Caco-2 (cell line): ENCODE results near the gene PPID. TPM values are rescaled to one million over a fixed set of nuclear protein-coding genes. Genes with fewer than 3 reads are reported as not detected.

Experiments used
- BruUV-seq: library from RNA; stranded (reverse); fragments of 400-500 nt; replicated peaks from 2 replicates; lab custom pipeline; 2021; lab: Mats Ljungman, UMichigan
- CTCF ChIA-PET: fragments of 300-600 bp; sonication (Branson Sonifier 250); formaldehyde crosslinking; loops from one replicate; lab custom pipeline; 2022; ENCODE audit warnings: antibody characterized with exemption; lab: Charles Lee
- POLR2A ChIA-PET: fragments of 300-600 bp; sonication (Branson Sonifier 250); formaldehyde crosslinking; loops from one replicate; lab custom pipeline; 2022; ENCODE audit warnings: antibody characterized with exemption; lab: Charles Lee
- DNase-seq, 2 experiments: peaks; one replicate each; pipeline versions ENCODE4 v3.0.0 to v3.0.0-alpha.2; 2020 to 2022
- H3K27me3 ChIP-seq: replicated peaks from 2 replicates; pipeline ENCODE4 v1.6.0; 2011; ENCODE audit warnings: low read length; ENCODE audit not compliant: control insufficient read depth, insufficient read depth
- H3K36me3 ChIP-seq: 2 replicates; pipeline ENCODE4 v1.5.1; 2011; ENCODE audit warnings: low read length; ENCODE audit not compliant: control insufficient read depth, insufficient read depth
- H3K4me1 ChIP-seq: fragments of 250-450 bp; sonication (Bioruptor Pico); 2 replicates; pipeline ENCODE4 v1.5.1; 2020; ENCODE audit warnings: mild to moderate bottlenecking
- H3K4me3 ChIP-seq: 2 replicates; pipeline ENCODE4 v1.5.1; 2011; ENCODE audit warnings: low read depth, mild to moderate bottlenecking, control low read depth, low read length
- H3K9me3 ChIP-seq: fragments of 250-450 bp; sonication (Bioruptor Pico); 2 replicates; pipeline ENCODE4 v1.5.1; 2020; ENCODE audit warnings: mild to moderate bottlenecking, moderate library complexity
- H3K27ac Mint-ChIP-seq: one replicate; pipeline ENCODE4 v1.8.0; 2022; ENCODE audit warnings: mixed read lengths; ENCODE audit not compliant: unreplicated experiment
- H3K27me3 Mint-ChIP-seq: one replicate; pipeline ENCODE4 v1.8.0; 2022; ENCODE audit warnings: mixed read lengths; ENCODE audit not compliant: insufficient read depth, unreplicated experiment
- H3K36me3 Mint-ChIP-seq: one replicate; pipeline ENCODE4 v1.8.0; 2022; ENCODE audit warnings: mild to moderate bottlenecking, mixed read lengths; ENCODE audit not compliant: insufficient read depth, unreplicated experiment
- H3K4me1 Mint-ChIP-seq: one replicate; pipeline ENCODE4 v1.8.0; 2022; ENCODE audit warnings: low read depth, mixed read lengths; ENCODE audit not compliant: unreplicated experiment
- H3K4me3 Mint-ChIP-seq: one replicate; pipeline ENCODE4 v1.8.0; 2022; ENCODE audit warnings: mild to moderate bottlenecking, moderate library complexity, mixed read lengths; ENCODE audit not compliant: unreplicated experiment
- H3K9me3 Mint-ChIP-seq: one replicate; pipeline ENCODE4 v1.8.0; 2022; ENCODE audit warnings: mixed read lengths; ENCODE audit not compliant: unreplicated experiment
- intact Hi-C: fragments of 100-400 bp; cut with micrococcal nuclease; formaldehyde crosslinking; loops from one replicate; pipeline ENCODE4 v1.10.0; 2022; ENCODE audit not compliant: unreplicated experiment
- total RNA-seq: library from RNA; stranded (reverse); gene quantifications from 2 replicates; pipeline ENCODE4 v1.2.3, GENCODE V29; 2022
- TF ChIP-seq, protein P1 (sequence below), 2 experiments: fragments of 200-600 bp in 1 of 2; IDR thresholded peaks; 1 replicate in 1 of 2; 2 replicates in 1 of 2; pipeline versions ENCODE4 v1.5.1 to v1.8.0; 2011 to 2022; ENCODE audit warnings: antibody characterized with exemption in 1 of 2, control low read depth in 1 of 2, inconsistent platforms in 1 of 2, low read depth in 1 of 2, low read length in 1 of 2, mild to moderate bottlenecking in 1 of 2, moderate library complexity in 1 of 2; ENCODE audit not compliant: insufficient read depth in 1 of 2, severe bottlenecking in 1 of 2, unreplicated experiment in 1 of 2

PPID gene
- total RNA-seq, 1 experiment from 2014 or later: 50.9 TPM

DNA sequence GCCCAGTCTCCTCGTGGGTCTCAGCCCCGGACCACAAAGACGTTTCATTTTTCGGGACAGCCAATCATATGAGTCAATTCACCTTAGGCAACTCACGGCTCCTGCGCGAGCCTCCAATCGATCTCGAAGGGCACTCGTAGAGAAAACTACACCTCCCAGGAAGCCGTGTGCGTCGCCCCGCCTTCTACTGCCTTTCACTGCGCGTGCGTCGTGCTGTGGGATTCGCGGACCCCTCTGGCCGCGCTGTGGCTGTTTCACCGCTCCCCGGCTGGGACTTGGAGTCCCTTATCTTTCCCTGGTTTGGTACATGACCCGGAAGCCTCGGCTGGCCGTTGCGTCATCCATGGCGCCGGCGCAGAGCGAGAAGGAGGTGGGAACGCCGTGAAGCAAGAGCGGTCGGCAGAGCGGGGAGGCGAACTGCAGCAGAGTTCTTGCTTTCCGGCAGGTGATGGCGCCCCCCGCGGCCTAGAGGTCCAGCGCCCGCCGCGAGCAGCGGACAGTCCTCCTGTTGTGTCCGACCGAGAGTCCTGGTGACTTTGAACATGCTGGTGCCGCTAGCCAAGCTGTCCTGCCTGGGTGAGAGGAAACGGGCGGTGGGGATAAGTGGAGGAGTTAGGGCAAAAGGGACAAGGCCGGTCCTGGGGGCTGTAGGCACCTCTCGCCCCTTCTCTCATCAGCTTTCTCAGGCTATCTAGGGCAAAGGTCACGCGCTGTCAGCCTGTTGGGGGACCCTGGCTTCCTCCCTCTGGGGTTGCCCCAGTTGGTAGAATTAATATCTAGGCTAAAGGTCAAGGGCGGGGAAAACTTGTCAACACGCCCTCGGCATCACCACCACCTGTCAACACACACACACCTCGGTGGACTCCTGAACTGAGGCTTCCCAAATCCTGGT is 51.0 kb downstream of the PPID start, which contains the start of gene ETFDH:
TSS of gene ETFDH (plus strand) at position 382 of the 892 bp plus-strand sequence. CDS start at position 543, 161 bp downstream.
- Mint-ChIP-seq H3K4me3 (peak within 1 kb of the TSS; percentile 100), H3K27me3 (no peaks in the 10 kb centered on the region), H3K4me1 (peaks cover 7% of the 10 kb centered on the region), H3K27ac (peak within 1 kb of the TSS; percentile 98), H3K36me3 (peaks cover 9% of the 10 kb centered on the region), H3K9me3 (no peaks in the 10 kb centered on the region)
- POLR2A ChIA-PET: no interaction called here
- CTCF ChIA-PET: no interaction called here
- Histone ChIP-seq H3K9me3 (no peaks in the 10 kb centered on the region), H3K4me3 (peak within 1 kb of the TSS; percentile 80), H3K36me3 (no peaks in the 10 kb centered on the region), H3K27me3 (no peaks in the 10 kb centered on the region), H3K4me1 (peaks cover 3% of the 10 kb centered on the region; the same call in 1 of the 2 replicates)
- DNase-seq: peak; percentile 98 to 99
- BruUV-seq: TSS peak; percentile 63
- TF ChIP-seq, protein P1, sequence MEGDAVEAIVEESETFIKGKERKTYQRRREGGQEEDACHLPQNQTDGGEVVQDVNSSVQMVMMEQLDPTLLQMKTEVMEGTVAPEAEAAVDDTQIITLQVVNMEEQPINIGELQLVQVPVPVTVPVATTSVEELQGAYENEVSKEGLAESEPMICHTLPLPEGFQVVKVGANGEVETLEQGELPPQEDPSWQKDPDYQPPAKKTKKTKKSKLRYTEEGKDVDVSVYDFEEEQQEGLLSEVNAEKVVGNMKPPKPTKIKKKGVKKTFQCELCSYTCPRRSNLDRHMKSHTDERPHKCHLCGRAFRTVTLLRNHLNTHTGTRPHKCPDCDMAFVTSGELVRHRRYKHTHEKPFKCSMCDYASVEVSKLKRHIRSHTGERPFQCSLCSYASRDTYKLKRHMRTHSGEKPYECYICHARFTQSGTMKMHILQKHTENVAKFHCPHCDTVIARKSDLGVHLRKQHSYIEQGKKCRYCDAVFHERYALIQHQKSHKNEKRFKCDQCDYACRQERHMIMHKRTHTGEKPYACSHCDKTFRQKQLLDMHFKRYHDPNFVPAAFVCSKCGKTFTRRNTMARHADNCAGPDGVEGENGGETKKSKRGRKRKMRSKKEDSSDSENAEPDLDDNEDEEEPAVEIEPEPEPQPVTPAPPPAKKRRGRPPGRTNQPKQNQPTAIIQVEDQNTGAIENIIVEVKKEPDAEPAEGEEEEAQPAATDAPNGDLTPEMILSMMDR (IDR thresholded peaks at IDR 0.05; ENCODE audit: insufficient read depth in 1 of 2, low read depth in 1 of 2, low read length in 1 of 2, severe bottlenecking in 1 of 2, unreplicated experiment in 1 of 2): peak; percentile 41 to 70
- intact Hi-C loops: loop anchor here (1.0 to 10.0 kb wide), 4 partner anchors 50 to 775 kb away; no protein-coding TSS in a partner anchor

DNA sequence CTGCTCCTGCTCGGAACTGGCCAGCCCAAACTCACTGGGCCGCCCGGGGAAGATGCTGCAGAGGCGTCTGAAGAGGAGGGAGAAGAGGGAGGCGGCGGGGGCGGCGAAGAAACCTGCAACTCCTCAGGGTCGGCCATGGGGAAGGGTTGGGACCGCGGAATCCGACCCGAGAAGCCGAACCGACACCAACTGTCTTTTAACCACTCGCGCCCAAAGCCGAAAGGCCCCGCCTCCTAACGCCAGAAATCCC is 51.6 kb downstream of the PPID start, which contains the start of gene C4orf46:
TSS of gene C4orf46 (minus strand) at position 223 of the 250 bp plus-strand sequence. CDS start at position 137, 86 bp downstream.
- Mint-ChIP-seq H3K4me3 (peak within 1 kb of the TSS; percentile 100), H3K36me3 (peaks cover 10% of the 10 kb centered on the region), H3K27me3 (no peaks in the 10 kb centered on the region), H3K4me1 (peaks cover 7% of the 10 kb centered on the region), H3K27ac (peak within 1 kb of the TSS; percentile 98), H3K9me3 (no peaks in the 10 kb centered on the region)
- ChIA-PET CTCF (no interaction called here), POLR2A (no interaction called here)
- no peak for DNase-seq
- intact Hi-C loops: loop anchor here (5.0 to 10.0 kb wide), 3 partner anchors 373 to 776 kb away; no protein-coding TSS in a partner anchor
- Histone ChIP-seq H3K27me3 (no peaks in the 10 kb centered on the region), H3K4me1 (peaks cover 3% of the 10 kb centered on the region; the same call in 1 of the 2 replicates), H3K9me3 (no peaks in the 10 kb centered on the region), H3K36me3 (no peaks in the 10 kb centered on the region), H3K4me3 (peak within 1 kb of the TSS; percentile 80)
- TF ChIP-seq, protein P1 (IDR thresholded peaks at IDR 0.05; ENCODE audit: insufficient read depth in 1 of 2, low read depth in 1 of 2, low read length in 1 of 2, severe bottlenecking in 1 of 2, unreplicated experiment in 1 of 2): no peak
- BruUV-seq: no TSS peak

DNA sequence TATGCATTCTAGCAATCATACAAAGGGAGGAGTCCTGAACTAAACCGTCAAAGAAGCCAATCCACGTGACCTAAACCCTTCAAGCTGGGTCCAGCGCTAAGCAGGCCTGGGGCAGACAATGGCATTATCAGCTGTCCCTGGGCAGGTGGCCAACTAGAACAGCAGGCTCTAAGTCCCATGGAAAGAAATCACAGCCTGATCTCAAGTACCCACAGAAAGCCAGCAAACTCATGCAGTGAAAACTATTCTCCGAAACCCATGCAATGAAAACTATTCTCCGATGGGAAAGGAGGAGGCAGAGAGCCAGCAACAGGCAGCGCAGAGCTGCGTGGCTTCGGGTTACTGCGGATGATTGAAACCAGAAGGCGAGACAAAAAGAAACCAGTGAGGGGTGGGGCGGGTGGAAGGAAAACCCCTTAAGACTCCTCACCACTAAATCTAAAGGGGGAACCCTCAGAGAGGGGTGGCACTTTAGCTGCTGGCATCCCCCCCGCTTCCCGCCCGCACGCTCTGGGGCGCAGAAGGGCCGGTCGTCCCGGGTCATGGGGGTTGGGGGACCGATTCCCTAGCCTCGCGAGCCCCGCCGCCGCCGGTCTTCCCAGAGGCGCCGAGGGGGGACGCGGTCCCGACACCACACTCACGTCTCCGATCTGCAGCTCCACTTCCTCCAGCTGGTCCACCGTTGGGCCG is 52.1 kb downstream of the PPID start:
- Histone ChIP-seq H3K4me3 (peak overlapping the region; percentile 80), H3K4me1 (peaks cover 3% of the 10 kb centered on the region; the same call in 1 of the 2 replicates), H3K9me3 (no peaks in the 10 kb centered on the region), H3K36me3 (no peaks in the 10 kb centered on the region), H3K27me3 (no peaks in the 10 kb centered on the region)
- Mint-ChIP-seq H3K4me1 (peaks cover 7% of the 10 kb centered on the region), H3K9me3 (no peaks in the 10 kb centered on the region), H3K36me3 (peaks cover 15% of the 10 kb centered on the region), H3K27ac (peak overlapping the region; percentile 98), H3K27me3 (no peaks in the 10 kb centered on the region), H3K4me3 (peak overlapping the region; percentile 100)
- intact Hi-C loops: loop anchor here (5.0 to 10.0 kb wide), 3 partner anchors 374 to 776 kb away; no protein-coding TSS in a partner anchor
- DNase-seq: peak; percentile 51 to 60
- ChIA-PET CTCF (interaction anchor here (1.0 kb wide), 1 partner anchor 434 kb away, joined by 3 read pairs; no protein-coding TSS in a partner anchor), POLR2A (no interaction called here)
- no TSS peak for BruUV-seq
- TF ChIP-seq, protein P1 (IDR thresholded peaks at IDR 0.05; ENCODE audit: insufficient read depth in 1 of 2, low read depth in 1 of 2, low read length in 1 of 2, severe bottlenecking in 1 of 2, unreplicated experiment in 1 of 2): no peak
